ENCODE measurements around the gene CYP3A4.
"Not testable (repeated sequence)": the region's sequence is repeated elsewhere in the genome, so short reads cannot be mapped to it uniquely, and the experiment has no call there.

The CYP3A4 gene

GRCh38 chr7:99784007-99784406 lies at the start of gene CYP3A4:
Gene CYP3A4, minus strand, starts transcription at chr7:99784184. Its CDS starts 103 bp downstream, at chr7:99784081.
- no peak for DNase-seq

- DNase-seq = no peak
Measured at GRCh38 chr7:99833289-99833877, 49.4 kb upstream of the CYP3A4 start.

GRCh38 chr7:99831595-99831994 lies 47.6 kb upstream of the CYP3A4 start:
- DNase-seq = no peak

GRCh38 chr7:99829524-99830160 lies 45.7 kb upstream of the CYP3A4 start:
- DNase-seq = no peak

GRCh38 chr7:99828811-99829210 lies 44.8 kb upstream of the CYP3A4 start:
- DNase-seq = no peak

- no peak for DNase-seq
Measured at GRCh38 chr7:99827040-99827778, 43.2 kb upstream of the CYP3A4 start.

- DNase-seq = no peak
Measured at GRCh38 chr7:99825873-99826272, 41.9 kb upstream of the CYP3A4 start.

GRCh38 chr7:99825452-99825851 lies 41.5 kb upstream of the CYP3A4 start:
- DNase-seq = no peak

GRCh38 chr7:99824091-99824490 lies 40.1 kb upstream of the CYP3A4 start:
- no peak for DNase-seq

GRCh38 chr7:99822731-99823718 lies 39.0 kb upstream of the CYP3A4 start:
- no peak for DNase-seq

GRCh38 chr7:99820408-99821027 lies 36.5 kb upstream of the CYP3A4 start:
- DNase-seq = no peak

- no peak for DNase-seq
Measured at GRCh38 chr7:99808766-99809165, 24.8 kb upstream of the CYP3A4 start.

- no peak for DNase-seq
Measured at GRCh38 chr7:99806839-99807478, 23.0 kb upstream of the CYP3A4 start.

- no peak for DNase-seq
Measured at GRCh38 chr7:99805641-99806040, 21.7 kb upstream of the CYP3A4 start.

- not testable (repeated sequence) for DNase-seq
Measured at GRCh38 chr7:99803118-99803517, 19.1 kb upstream of the CYP3A4 start.

GRCh38 chr7:99801407-99801806 lies 17.4 kb upstream of the CYP3A4 start:
- DNase-seq = not testable (repeated sequence)

- no peak for DNase-seq
Measured at GRCh38 chr7:99798972-99799371, 15.0 kb upstream of the CYP3A4 start.

- not testable (repeated sequence) for DNase-seq
Measured at GRCh38 chr7:99795864-99796263, 11.9 kb upstream of the CYP3A4 start.

- no peak for DNase-seq
Measured at GRCh38 chr7:99794585-99795502, 10.9 kb upstream of the CYP3A4 start.

- no peak for DNase-seq
Measured at GRCh38 chr7:99793443-99793842, 9.5 kb upstream of the CYP3A4 start.

- no peak for DNase-seq
Measured at GRCh38 chr7:99792967-99793366, 9.0 kb upstream of the CYP3A4 start.

Measured in activated CD4-positive, alpha-beta T cell treated with anti-CD3 and anti-CD28 coated beads, Interleukin-2, Interleukin-6, amounts not matched to agents 100 ng/mL and 50 ng/mL, durations not matched to agents 16 hours and 8 hours (primary cell).